Stimulated activated naive B cell treated with anti-CD40 and anti-IgM and Interleukin-4, amounts not matched to agents 10 μg/mL and 1 μg/mL and 100 μg/mL, for 72 hours (primary cell): ENCODE results near the gene TNRC6C.
A peak's percentile ranks its signal among the peaks of the same experiment; 100 is the strongest.
"Not testable (repeated sequence)": the region's sequence is repeated elsewhere in the genome, so short reads cannot be mapped to it uniquely, and the experiment has no call there.

Experiments
- ATAC-seq, 2 donors: fragments of 150-1000 bp; cut with Tn5 transposase; replicated peaks; 2 replicates each; pipeline ENCODE4 v1.10.0; 2021; ENCODE audit warnings: moderate library complexity in 1 of 2
- DNase-seq: peaks from one replicate; pipeline ENCODE4 v3.0.0; 2021
- H3K27ac Mint-ChIP-seq: one replicate; pipeline ENCODE4 v1.8.0; 2022; ENCODE audit warnings: mild to moderate bottlenecking, mixed read lengths
- H3K27me3 Mint-ChIP-seq, 2 donors: one replicate each; pipeline ENCODE4 v1.8.0; 2022; ENCODE audit warnings: mixed read lengths in 2 of 2
- H3K36me3 Mint-ChIP-seq, 2 donors: one replicate each; pipeline ENCODE4 v1.8.0; 2022; ENCODE audit warnings: mixed read lengths in 2 of 2, mild to moderate bottlenecking in 1 of 2
- H3K4me1 Mint-ChIP-seq, 2 donors: one replicate each; pipeline ENCODE4 v1.8.0; 2022; ENCODE audit warnings: mixed read lengths in 2 of 2, mild to moderate bottlenecking in 1 of 2
- H3K4me3 Mint-ChIP-seq, 2 donors: one replicate each; pipeline ENCODE4 v1.8.0; 2022; ENCODE audit warnings: mild to moderate bottlenecking in 2 of 2, mixed read lengths in 2 of 2, moderate library complexity in 1 of 2
- H3K9me3 Mint-ChIP-seq, 2 donors: one replicate each; pipeline ENCODE4 v1.8.0; 2022; ENCODE audit warnings: mixed read lengths in 2 of 2, mild to moderate bottlenecking in 1 of 2

The TNRC6C gene

GRCh38 chr17:78064708-78065107 lies 106.2 kb downstream of the TNRC6C start:
- Mint-ChIP-seq H3K27ac (no peak overlapping the region), H3K36me3 (peaks cover 4 to 12% of the 10 kb centered on the region in 2 donors), H3K27me3 (no peaks in the 10 kb centered on the region), H3K4me1 (peaks cover 0 to 9% of the 10 kb centered on the region in 2 donors), H3K4me3 (no peak overlapping the region), H3K9me3 (no peaks in the 10 kb centered on the region)
- DNase-seq: no peak
- no peak for ATAC-seq

DNA sequence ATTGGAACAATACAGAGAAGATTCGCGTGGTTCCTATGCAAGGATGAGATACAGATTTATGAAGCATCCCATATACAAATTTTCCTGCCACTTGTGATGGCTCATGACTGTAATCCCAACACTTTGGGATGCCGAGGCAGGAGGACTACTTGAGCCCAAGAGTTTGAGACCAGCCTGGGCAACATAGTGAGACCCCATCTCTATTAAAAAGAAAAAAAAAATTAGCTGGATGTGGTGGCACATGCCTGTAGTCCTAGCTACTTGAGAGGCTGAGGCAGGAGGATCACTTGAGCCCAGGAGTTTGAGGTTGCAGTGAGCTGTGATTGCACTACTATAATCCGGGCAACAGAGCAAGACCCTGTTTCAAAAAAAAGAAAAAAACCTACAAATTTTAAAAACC lies 108.5 kb downstream of the TNRC6C start:
- H3K27me3 Mint-ChIP-seq: not testable (repeated sequence)

DNA sequence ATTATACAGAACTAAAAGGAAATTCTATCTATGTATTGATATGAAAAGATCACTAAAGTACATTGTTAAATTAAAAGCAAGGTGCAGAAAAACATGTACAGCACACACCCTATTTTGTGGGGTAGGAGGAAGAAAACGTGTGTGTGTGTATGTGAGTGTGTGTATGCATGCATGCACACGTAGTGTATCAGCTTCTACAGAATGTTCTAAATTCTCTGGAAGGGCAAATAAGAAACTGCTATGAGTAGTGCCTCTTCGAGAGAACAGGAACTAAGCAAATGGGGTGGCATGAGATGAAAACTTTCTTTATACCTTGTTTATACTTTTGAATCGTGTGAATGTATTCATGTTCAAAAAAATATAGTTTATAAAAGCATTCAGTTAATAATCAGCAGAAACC lies 111.2 kb downstream of the TNRC6C start:
- H3K4me3 Mint-ChIP-seq: peak overlapping the region in 1 of 2 donors; percentile 69
- peak overlapping the region; percentile 56 for H3K27ac Mint-ChIP-seq
- peaks cover 18 to 39% of the 10 kb centered on the region in 2 donors for H3K36me3 Mint-ChIP-seq
- H3K9me3 Mint-ChIP-seq: no peaks in the 10 kb centered on the region
- ATAC-seq (peak; percentile 96 to 98), DNase-seq (no peak)
- no peaks in the 10 kb centered on the region for H3K27me3 Mint-ChIP-seq
- peaks cover 0 to 14% of the 10 kb centered on the region in 2 donors for H3K4me1 Mint-ChIP-seq

More for the DNA sequence above, 108.5 kb downstream of the TNRC6C start:
- H3K4me1 Mint-ChIP-seq: peaks cover 0 to 20% of the 10 kb centered on the region in 2 donors
- H3K9me3 Mint-ChIP-seq, H3K27ac Mint-ChIP-seq, ATAC-seq, H3K4me3 Mint-ChIP-seq, DNase-seq: not testable (repeated sequence)
- H3K36me3 Mint-ChIP-seq: peaks cover 6 to 20% of the 10 kb centered on the region in 2 donors

- no peak overlapping the region for H3K4me3 Mint-ChIP-seq
- no peak for DNase-seq
- peaks cover 0 to 14% of the 10 kb centered on the region in 2 donors for H3K4me1 Mint-ChIP-seq
- no peaks in the 10 kb centered on the region for H3K9me3 Mint-ChIP-seq
- H3K36me3 Mint-ChIP-seq: peaks cover 37 to 51% of the 10 kb centered on the region in 2 donors
- no peak overlapping the region for H3K27ac Mint-ChIP-seq
- no peak for ATAC-seq
- no peaks in the 10 kb centered on the region for H3K27me3 Mint-ChIP-seq
Observed at GRCh38 chr17:78072961-78073360, 114.5 kb downstream of the TNRC6C start.

DNA sequence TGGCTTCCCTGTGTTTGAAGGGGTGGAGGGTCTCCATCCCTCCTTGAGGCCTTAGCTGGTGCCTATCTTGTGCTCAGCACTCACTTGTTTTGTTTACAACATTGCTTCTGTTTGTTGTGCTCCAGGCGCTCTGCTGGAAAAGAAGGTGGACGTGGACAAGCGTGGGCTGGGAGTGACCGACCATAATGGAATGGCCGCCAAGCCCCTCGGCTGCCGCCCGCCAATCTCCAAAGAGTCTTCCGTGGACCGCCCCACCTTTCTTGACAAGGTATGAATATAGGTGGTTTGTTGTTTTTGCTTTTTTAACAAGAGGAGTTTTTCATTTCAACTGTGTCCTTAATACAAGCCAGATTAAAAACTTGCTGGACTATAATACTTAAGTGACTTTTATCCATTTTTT lies 116.5 kb downstream of the TNRC6C start:
- no peaks in the 10 kb centered on the region for H3K27me3 Mint-ChIP-seq
- H3K36me3 Mint-ChIP-seq: peaks cover 45 to 58% of the 10 kb centered on the region in 2 donors
- H3K4me1 Mint-ChIP-seq: peaks cover 0 to 8% of the 10 kb centered on the region in 2 donors
- no peak overlapping the region for H3K27ac Mint-ChIP-seq
- no peaks in the 10 kb centered on the region for H3K9me3 Mint-ChIP-seq
- no peak overlapping the region for H3K4me3 Mint-ChIP-seq
- DNase-seq (no peak), ATAC-seq (no peak)

DNA sequence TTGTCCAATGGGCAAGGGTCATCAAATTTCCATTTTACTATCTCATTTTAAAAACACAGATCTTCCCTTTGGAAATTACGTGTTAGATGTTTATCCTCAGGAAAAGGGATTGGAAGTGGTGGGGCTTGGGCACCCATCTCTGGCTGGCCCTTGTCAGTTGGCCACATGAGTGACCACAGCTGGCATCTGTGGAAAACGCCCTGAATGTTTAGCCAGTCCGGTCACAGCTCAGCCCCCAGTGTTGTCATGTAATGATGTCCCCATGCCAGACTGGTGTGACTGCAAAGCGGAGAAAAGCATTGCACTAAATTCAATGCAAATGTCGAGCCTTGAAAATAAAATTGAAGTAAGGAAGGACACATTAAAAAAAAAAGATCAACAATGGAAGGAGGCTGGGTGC lies 117.0 kb downstream of the TNRC6C start:
- no peaks in the 10 kb centered on the region for H3K9me3 Mint-ChIP-seq
- H3K27ac Mint-ChIP-seq: no peak overlapping the region
- ATAC-seq (no peak), DNase-seq (no peak)
- no peaks in the 10 kb centered on the region for H3K27me3 Mint-ChIP-seq
- H3K4me3 Mint-ChIP-seq: no peak overlapping the region
- peaks cover 45 to 56% of the 10 kb centered on the region in 2 donors for H3K36me3 Mint-ChIP-seq
- H3K4me1 Mint-ChIP-seq: peaks cover 0 to 3% of the 10 kb centered on the region in 2 donors

DNA sequence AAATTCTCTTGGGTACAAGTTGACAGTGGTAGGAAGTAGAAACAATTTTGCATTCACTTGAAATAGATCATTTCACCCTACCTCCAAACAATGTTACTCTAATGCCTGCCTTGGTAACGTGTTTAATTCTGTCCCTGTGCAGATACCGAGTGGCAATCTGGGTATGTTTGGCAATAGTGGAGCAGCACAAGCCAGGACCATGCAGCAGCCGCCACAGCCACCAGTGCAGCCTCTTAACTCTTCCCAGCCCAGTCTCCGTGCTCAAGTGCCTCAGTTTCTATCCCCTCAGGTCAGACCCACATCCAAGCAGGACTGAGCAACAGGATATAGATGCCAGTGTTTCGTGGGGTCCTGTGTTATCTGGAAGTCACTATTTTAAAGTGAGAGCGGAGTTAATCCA lies 120.8 kb downstream of the TNRC6C start:
- Mint-ChIP-seq H3K27ac (no peak overlapping the region), H3K4me3 (no peak overlapping the region), H3K4me1 (no peaks in the 10 kb centered on the region), H3K9me3 (no peaks in the 10 kb centered on the region), H3K27me3 (no peaks in the 10 kb centered on the region), H3K36me3 (peaks cover 34 to 35% of the 10 kb centered on the region in 2 donors)
- no peak for DNase-seq
- ATAC-seq: no peak

GRCh38 chr17:78081551-78081950 lies 123.0 kb downstream of the TNRC6C start:
- no peaks in the 10 kb centered on the region for H3K4me1 Mint-ChIP-seq
- no peak for DNase-seq
- H3K27me3 Mint-ChIP-seq: no peaks in the 10 kb centered on the region
- no peak overlapping the region for H3K4me3 Mint-ChIP-seq
- peaks cover 22 to 30% of the 10 kb centered on the region in 2 donors for H3K36me3 Mint-ChIP-seq
- no peaks in the 10 kb centered on the region for H3K9me3 Mint-ChIP-seq
- no peak overlapping the region for H3K27ac Mint-ChIP-seq
- no peak for ATAC-seq

DNA sequence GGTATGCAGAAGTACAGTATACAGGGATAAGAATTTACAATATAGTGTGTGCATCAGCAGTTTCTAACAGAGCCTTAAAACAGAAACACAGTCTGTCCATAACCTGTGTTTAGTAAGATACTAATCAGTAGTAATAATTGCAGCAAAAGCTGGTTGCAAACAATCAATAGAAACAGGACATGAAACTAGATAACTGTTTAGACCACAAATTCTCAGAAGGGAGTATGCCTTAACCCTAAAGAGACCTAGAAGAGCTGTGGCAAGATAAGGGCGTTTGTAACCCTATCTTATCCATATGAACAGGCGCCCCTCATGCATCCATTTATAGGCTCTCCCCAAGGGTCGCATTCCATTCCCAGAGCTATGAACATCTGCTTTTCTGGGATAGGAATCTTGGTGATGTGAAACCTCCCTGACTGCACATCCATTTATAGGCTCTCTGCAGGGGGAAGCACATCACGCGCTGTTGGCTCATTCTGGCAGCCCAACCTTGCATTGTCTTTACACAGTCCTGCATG lies 123.9 kb downstream of the TNRC6C start:
- not testable (repeated sequence) for H3K27ac Mint-ChIP-seq, H3K4me3 Mint-ChIP-seq
- H3K36me3 Mint-ChIP-seq: peaks cover 24 to 31% of the 10 kb centered on the region in 2 donors

DNA sequence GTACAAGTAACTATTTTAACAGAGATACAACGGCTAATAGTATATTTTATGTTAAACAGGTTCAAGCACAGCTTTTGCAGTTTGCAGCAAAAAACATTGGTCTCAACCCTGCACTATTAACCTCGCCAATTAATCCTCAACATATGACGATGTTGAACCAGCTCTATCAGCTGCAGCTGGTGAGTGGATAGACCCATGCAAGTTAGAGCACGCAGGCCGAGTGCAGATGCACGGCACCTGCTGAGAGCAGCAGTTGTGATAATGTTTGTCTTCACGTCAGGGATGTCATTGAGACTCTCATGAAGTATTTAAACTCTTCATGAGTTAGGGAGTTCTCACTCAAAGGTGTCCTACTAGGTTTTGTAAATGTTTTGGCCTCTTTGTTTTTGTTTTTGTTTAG lies 124.5 kb downstream of the TNRC6C start:
- Mint-ChIP-seq H3K36me3 (peaks cover 18 to 25% of the 10 kb centered on the region in 2 donors), H3K27me3 (no peaks in the 10 kb centered on the region), H3K9me3 (no peaks in the 10 kb centered on the region), H3K27ac (no peak overlapping the region), H3K4me1 (no peaks in the 10 kb centered on the region), H3K4me3 (no peak overlapping the region)
- DNase-seq (no peak), ATAC-seq (no peak)

More for the DNA sequence above, 123.9 kb downstream of the TNRC6C start:
- H3K4me1 Mint-ChIP-seq, H3K9me3 Mint-ChIP-seq, ATAC-seq, H3K27me3 Mint-ChIP-seq, DNase-seq: not testable (repeated sequence)

DNA sequence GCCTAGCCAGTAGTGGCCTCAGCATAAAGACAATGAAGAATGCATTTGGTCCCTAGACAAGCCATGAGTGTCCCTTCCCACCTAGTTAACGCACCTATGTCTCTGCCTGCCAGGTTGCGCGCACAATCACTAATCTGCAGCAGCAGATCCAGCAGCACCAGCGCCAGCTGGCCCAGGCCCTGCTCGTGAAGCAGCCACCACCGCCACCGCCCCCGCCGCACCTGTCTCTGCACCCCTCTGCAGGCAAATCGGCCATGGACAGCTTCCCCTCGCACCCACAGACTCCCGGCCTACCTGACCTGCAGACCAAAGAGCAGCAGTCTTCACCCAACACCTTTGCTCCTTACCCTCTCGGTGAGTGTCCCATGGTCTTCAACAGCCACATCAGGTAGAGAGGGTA lies 128.2 kb downstream of the TNRC6C start:
- Mint-ChIP-seq H3K27me3 (no peaks in the 10 kb centered on the region), H3K9me3 (no peaks in the 10 kb centered on the region), H3K36me3 (peaks cover 15 to 30% of the 10 kb centered on the region in 2 donors), H3K4me1 (peaks cover 3 to 6% of the 10 kb centered on the region in 2 donors), H3K27ac (no peak overlapping the region), H3K4me3 (no peak overlapping the region)
- DNase-seq (no peak), ATAC-seq (no peak)

GRCh38 chr17:78088529-78088928 lies 130.0 kb downstream of the TNRC6C start:
- ATAC-seq (no peak), DNase-seq (no peak)
- Mint-ChIP-seq H3K27me3 (no peaks in the 10 kb centered on the region), H3K27ac (no peak overlapping the region), H3K9me3 (no peaks in the 10 kb centered on the region), H3K36me3 (peaks cover 19 to 38% of the 10 kb centered on the region in 2 donors), H3K4me1 (peaks cover 3 to 6% of the 10 kb centered on the region in 2 donors), H3K4me3 (no peak overlapping the region)

DNA sequence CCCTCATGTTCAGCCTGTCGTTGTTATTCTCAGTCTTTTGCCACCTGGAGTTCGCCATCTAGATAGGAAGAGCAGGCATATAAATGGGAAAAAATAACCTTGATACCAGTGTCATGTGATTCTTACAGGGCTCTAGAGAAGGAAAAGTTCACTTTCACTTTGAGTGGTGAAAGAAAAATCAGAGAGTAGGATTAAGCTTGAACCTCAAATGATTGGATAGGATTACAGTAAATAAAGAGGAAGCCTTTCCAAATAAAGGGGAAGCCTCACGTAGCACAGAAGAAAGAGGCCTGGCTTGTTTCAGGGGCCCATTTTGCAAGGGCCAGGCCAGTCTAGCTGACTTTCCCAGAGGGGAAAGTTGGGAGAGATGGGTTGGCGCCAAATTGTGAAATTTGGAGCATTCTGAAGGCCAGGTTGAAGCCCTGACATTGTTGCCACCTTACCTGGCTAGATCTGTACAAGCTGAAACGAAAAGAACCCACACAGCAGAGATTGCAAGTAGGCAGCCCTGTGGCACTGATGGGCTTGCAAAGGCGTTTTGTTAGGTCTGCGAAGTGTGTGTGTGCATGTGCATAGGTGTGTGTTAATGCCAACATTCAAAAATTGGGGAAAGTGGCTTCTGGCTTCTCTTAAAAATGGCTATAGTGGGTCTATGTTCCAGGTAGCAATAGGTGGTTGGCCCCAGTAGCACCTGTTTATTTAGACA lies 131.2 kb downstream of the TNRC6C start:
- Mint-ChIP-seq H3K36me3 (peaks cover 21 to 42% of the 10 kb centered on the region in 2 donors), H3K4me1 (peaks cover 3 to 6% of the 10 kb centered on the region in 2 donors), H3K27me3 (no peaks in the 10 kb centered on the region), H3K27ac (peak overlapping the region; percentile 15), H3K4me3 (no peak overlapping the region), H3K9me3 (no peaks in the 10 kb centered on the region)
- DNase-seq: no peak
- no peak for ATAC-seq

DNA sequence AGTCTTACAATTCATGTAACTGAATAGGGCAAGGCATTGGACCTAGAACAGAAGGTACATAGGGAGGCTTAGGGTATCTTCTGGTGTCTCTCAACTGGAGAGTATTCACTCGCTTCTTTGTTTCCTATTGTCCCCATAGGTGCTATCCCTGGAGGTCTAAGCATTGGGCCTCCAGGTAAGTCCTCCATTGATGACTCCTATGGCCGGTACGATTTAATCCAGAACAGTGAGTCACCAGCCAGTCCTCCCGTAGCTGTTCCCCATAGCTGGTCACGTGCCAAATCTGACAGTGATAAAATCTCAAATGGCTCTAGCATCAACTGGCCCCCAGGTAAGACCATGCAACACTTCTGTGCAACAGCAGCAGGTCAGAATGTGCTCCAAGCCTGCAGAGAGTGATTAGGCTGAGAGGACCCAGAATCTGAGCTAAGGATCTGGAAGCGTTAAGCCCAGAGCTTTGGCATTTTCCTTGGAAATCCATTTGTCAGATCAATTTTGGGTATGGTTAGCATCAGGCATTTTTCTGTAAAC lies 134.4 kb downstream of the TNRC6C start:
- H3K4me1 Mint-ChIP-seq: peaks cover 3 to 6% of the 10 kb centered on the region in 2 donors
- no peaks in the 10 kb centered on the region for H3K9me3 Mint-ChIP-seq
- H3K27me3 Mint-ChIP-seq: no peaks in the 10 kb centered on the region
- DNase-seq: no peak
- no peak overlapping the region for H3K27ac Mint-ChIP-seq
- peaks cover 16 to 56% of the 10 kb centered on the region in 2 donors for H3K36me3 Mint-ChIP-seq
- H3K4me3 Mint-ChIP-seq: no peak overlapping the region
- no peak for ATAC-seq

DNA sequence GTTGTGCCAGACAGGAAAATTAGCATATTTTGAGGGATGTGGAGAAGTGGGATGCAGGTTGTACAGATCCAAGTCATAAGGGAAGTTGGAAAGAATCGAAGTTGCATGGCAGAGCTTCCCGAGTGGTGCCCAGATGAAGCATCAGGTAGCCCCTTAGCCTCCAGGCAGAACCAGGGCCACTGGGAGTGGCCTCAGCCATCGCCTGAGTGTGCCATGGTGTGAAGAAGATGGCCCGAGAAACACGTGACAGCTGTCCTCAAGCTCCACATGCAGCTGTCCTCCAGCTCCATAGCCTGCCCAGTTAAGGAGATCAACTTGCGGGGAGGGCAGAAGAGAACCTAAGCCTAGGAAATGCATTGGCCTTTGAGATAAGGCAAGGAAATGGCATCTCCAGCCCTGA lies 136.5 kb downstream of the TNRC6C start:
- Mint-ChIP-seq H3K4me3 (no peak overlapping the region), H3K36me3 (peaks cover 29 to 67% of the 10 kb centered on the region in 2 donors), H3K27ac (no peak overlapping the region), H3K27me3 (no peaks in the 10 kb centered on the region), H3K4me1 (no peaks in the 10 kb centered on the region), H3K9me3 (no peaks in the 10 kb centered on the region)
- no peak for ATAC-seq
- no peak for DNase-seq
